MCF 10A (cell line): ENCODE measurements around the gene AFAP1L1. TPM values are rescaled to one million over a fixed set of nuclear protein-coding genes. Genes with fewer than 3 reads are reported as not detected.

Experiments
- BruUV-seq: library from RNA; stranded (reverse); fragments of 400-500 nt; replicated peaks from 2 replicates; lab custom pipeline; 2021; lab: Mats Ljungman, UMichigan
- CTCF ChIA-PET: fragments of 300-600 bp; sonication (Branson Sonifier 250); formaldehyde crosslinking; extraction: SDS; loops from one replicate; lab custom pipeline; 2021; ENCODE audit warnings: antibody characterized with exemption, inconsistent platforms; lab: Yijun Ruan, JAX
- POLR2A ChIA-PET: fragments of 300-600, 350-650 bp; sonication (Branson Sonifier 250); formaldehyde crosslinking; extraction: SDS; loops from one replicate; lab custom pipeline; 2020; ENCODE audit warnings: antibody characterized with exemption, inconsistent platforms; lab: Yijun Ruan, JAX
- DNase-seq: peaks from one replicate; pipeline ENCODE4 v3.0.0-alpha.2; 2018; ENCODE audit not compliant: unreplicated experiment
- H3K27ac Mint-ChIP-seq: one replicate; pipeline ENCODE4 v1.8.0; 2022; ENCODE audit warnings: mild to moderate bottlenecking, low read depth, mixed read lengths; ENCODE audit not compliant: unreplicated experiment
- H3K27me3 Mint-ChIP-seq: one replicate; pipeline ENCODE4 v1.8.0; 2022; ENCODE audit warnings: mixed read lengths; ENCODE audit not compliant: insufficient read depth, unreplicated experiment
- H3K36me3 Mint-ChIP-seq: one replicate; pipeline ENCODE4 v1.8.0; 2022; ENCODE audit warnings: mild to moderate bottlenecking, moderate library complexity, mixed read lengths; ENCODE audit not compliant: insufficient read depth, unreplicated experiment
- H3K4me1 Mint-ChIP-seq: one replicate; pipeline ENCODE4 v1.8.0; 2022; ENCODE audit warnings: mixed read lengths; ENCODE audit not compliant: insufficient read depth, unreplicated experiment
- H3K4me3 Mint-ChIP-seq: one replicate; pipeline ENCODE4 v1.8.0; 2022; ENCODE audit warnings: mild to moderate bottlenecking, moderate library complexity, mixed read lengths; ENCODE audit not compliant: unreplicated experiment
- H3K9me3 Mint-ChIP-seq: one replicate; pipeline ENCODE4 v1.8.0; 2022; ENCODE audit warnings: mixed read lengths; ENCODE audit not compliant: unreplicated experiment
- CTCF ChIP-seq: fragments of 200-600 bp; IDR thresholded peaks from one replicate; pipeline ENCODE4 v1.8.0; 2022; ENCODE audit warnings: antibody characterized with exemption, mild to moderate bottlenecking; ENCODE audit not compliant: unreplicated experiment
- intact Hi-C: fragments of 100-400 bp; cut with micrococcal nuclease; formaldehyde crosslinking; loops from 2 replicates; pipeline ENCODE4 v1.14.1; 2022
- total RNA-seq: library from RNA; stranded (reverse); gene quantifications from 2 replicates; pipeline ENCODE4 v1.2.3, GENCODE V29; 2022

The AFAP1L1 gene
- total RNA-seq, 1 experiment from 2014 or later = 4.8 TPM

GRCh38 chr5:149282027-149282965, 10.6 kb downstream of the AFAP1L1 start:
- ChIA-PET CTCF (interaction anchor here (0.6 to 1.7 kb wide), 3 partner anchors 13 to 503 kb away, joined by 3 to 4 read pairs (median 3); no protein-coding TSS in a partner anchor), POLR2A (interaction anchor here (0.5 to 1.6 kb wide), 3 partner anchors 10 to 158 kb away, joined by 3 read pairs; no protein-coding TSS in a partner anchor)
- H3K4me1 Mint-ChIP-seq = peaks cover 13% of the 10 kb centered on the region
- TF ChIP-seq CTCF = no peak
- H3K36me3 Mint-ChIP-seq = no peaks in the 10 kb centered on the region
- H3K4me3 Mint-ChIP-seq = no peak overlapping the region
- no peak overlapping the region for H3K27ac Mint-ChIP-seq
- no peaks in the 10 kb centered on the region for H3K27me3 Mint-ChIP-seq
- DNase-seq = no peak
- H3K9me3 Mint-ChIP-seq = no peaks in the 10 kb centered on the region
- no TSS peak for BruUV-seq
- intact Hi-C loops = no loop called here

GRCh38 chr5:149282966-149283332, 11.3 kb downstream of the AFAP1L1 start:
- no peaks in the 10 kb centered on the region for H3K9me3 Mint-ChIP-seq
- intact Hi-C loops = no loop called here
- CTCF ChIA-PET = interaction anchor here (0.7 to 1.7 kb wide), 2 partner anchors 14 to 37 kb away, joined by 3 to 4 read pairs; no protein-coding TSS in a partner anchor
- H3K4me3 Mint-ChIP-seq = no peak overlapping the region
- H3K4me1 Mint-ChIP-seq = peaks cover 13% of the 10 kb centered on the region
- no TSS peak for BruUV-seq
- no peaks in the 10 kb centered on the region for H3K36me3 Mint-ChIP-seq
- DNase-seq = no peak
- no peak overlapping the region for H3K27ac Mint-ChIP-seq
- no peak for TF ChIP-seq CTCF
- no peaks in the 10 kb centered on the region for H3K27me3 Mint-ChIP-seq
- POLR2A ChIA-PET = interaction anchor here (0.7 to 1.6 kb wide), 2 partner anchors 11 to 163 kb away, joined by 3 read pairs; no protein-coding TSS in a partner anchor

- no peaks in the 10 kb centered on the region for H3K36me3 Mint-ChIP-seq
- H3K27me3 Mint-ChIP-seq = no peaks in the 10 kb centered on the region
- BruUV-seq = no TSS peak
- no peak overlapping the region for H3K4me3 Mint-ChIP-seq
- intact Hi-C loops = no loop called here
- no peak for TF ChIP-seq CTCF
- ChIA-PET POLR2A (interaction anchor here (0.6 to 1.6 kb wide), 4 partner anchors 12 to 855 kb away, joined by 3 to 4 read pairs (median 3); no protein-coding TSS in a partner anchor), CTCF (interaction anchor here (0.7 to 1.2 kb wide), 3 partner anchors 9 to 36 kb away, joined by 3 read pairs; no protein-coding TSS in a partner anchor)
- H3K27ac Mint-ChIP-seq = no peak overlapping the region
- DNase-seq = no peak
- H3K4me1 Mint-ChIP-seq = peaks cover 13% of the 10 kb centered on the region
- no peaks in the 10 kb centered on the region for H3K9me3 Mint-ChIP-seq
Observed at GRCh38 chr5:149283626-149284480, 12.2 kb downstream of the AFAP1L1 start.
